A549 (cell line): Measurements from ENCODE around the gene HMGB2. TPM values are rescaled to one million over a fixed set of nuclear protein-coding genes. Genes with fewer than 3 reads are reported as not detected.
A peak's percentile ranks its signal among the peaks of the same experiment; 100 is the strongest.

Source experiments
- ATAC-seq, 2 experiments: fragments of 200-7000 bp in 1 of 2; fragments of >200 bp in 1 of 2; cut with Nextera tagmentation in 1 of 2; cut with Tn5 transposase in 1 of 2; 3 replicates each; pipeline versions ENCODE4 v1.8.0 to v1.9.1; 2018 to 2020; ENCODE audit warnings: mild to moderate bottlenecking in 1 of 2, moderate library complexity in 1 of 2
- CTCF ChIA-PET: fragments of 300-600 bp; sonication (Branson Sonifier 250); formaldehyde crosslinking; extraction: SDS; loops from one replicate; lab custom pipeline; 2021; ENCODE audit warnings: antibody characterized with exemption, inconsistent platforms; lab: Yijun Ruan, JAX
- POLR2A ChIA-PET: fragments of 350-600 bp; formaldehyde crosslinking; extraction: SDS; loops from one replicate; lab custom pipeline; 2021; ENCODE audit warnings: antibody characterized with exemption, inconsistent platforms; lab: Yijun Ruan, JAX
- DNase-seq, 2 experiments: peaks; one replicate each; pipeline versions ENCODE4 v3.0.0 to v3.0.0-alpha.2; 2011 to 2016; ENCODE audit warnings: low read depth in 1 of 2, low spot score in 1 of 2
- FAIRE-seq: peaks from 2 replicates; lab custom pipeline; 2011; peaks lifted over from hg19 to GRCh38; lab: Jason Lieb, UNC
- H3K27ac ChIP-seq, 2 experiments: fragments of >200 bp; sonication (Bioruptor Twin); formaldehyde crosslinking; 3 replicates each; pipeline ENCODE4 v1.5.1; 2016 to 2017
- H3K4me1 ChIP-seq: fragments of >200 bp; sonication (Bioruptor Twin); formaldehyde crosslinking; 3 replicates; pipeline ENCODE4 v1.6.1; 2016
- H3K4me2 ChIP-seq: fragments of >200 bp; sonication (Bioruptor Twin); formaldehyde crosslinking; 3 replicates; pipeline ENCODE4 v1.6.1; 2016
- H3K4me3 ChIP-seq: fragments of >200 bp; sonication (Bioruptor Twin); formaldehyde crosslinking; 3 replicates; pipeline ENCODE4 v1.5.1; 2016
- H3K9me3 ChIP-seq: fragments of >200 bp; sonication (Bioruptor Twin); formaldehyde crosslinking; 3 replicates; pipeline ENCODE4 v1.6.1; 2016
- CBX2 ChIP-seq: fragments of 200-600 bp; sonication (generic); IDR thresholded peaks from 2 replicates; pipeline ENCODE4 v1.6.1; 2016; ENCODE audit warnings: low read depth, mild to moderate bottlenecking, borderline replicate concordance
- CHD2 ChIP-seq: fragments of 150-350 bp; IDR thresholded peaks from 2 replicates; pipeline ENCODE4 v1.6.1; 2014; ENCODE audit warnings: low read length; ENCODE audit not compliant: partially characterized antibody
- CHD4 ChIP-seq: fragments of 200-600 bp; sonication (generic); IDR thresholded peaks from 2 replicates; pipeline ENCODE4 v1.6.1; 2016; ENCODE audit warnings: antibody characterized with exemption, mild to moderate bottlenecking, borderline replicate concordance
- FOSB ChIP-seq: fragments of 250-450 bp; sonication (Bioruptor Pico); IDR thresholded peaks from 2 replicates; pipeline ENCODE4 v1.5.0; 2020; ENCODE audit warnings: mild to moderate bottlenecking, moderate library complexity
- FOSL2 ChIP-seq, 2 experiments: fragments of 450-650 bp in 1 of 2; fragments of >200 bp in 1 of 2; sonication (Bioruptor Twin) in 1 of 2; formaldehyde crosslinking; IDR thresholded peaks; 2 replicates each; pipeline versions ENCODE4 v1.5.0 to v1.6.1; 2016 to 2020; ENCODE audit warnings: mild to moderate bottlenecking in 1 of 2, moderate library complexity in 1 of 2
- GATA3 ChIP-seq: IDR thresholded peaks from 2 replicates; pipeline ENCODE4 v1.6.1; 2012; ENCODE audit warnings: borderline replicate concordance
- HDAC2 ChIP-seq: fragments of 200-600 bp; sonication (generic); IDR thresholded peaks from 2 replicates; pipeline ENCODE4 v1.6.1; 2016
- HEYL ChIP-seq: fragments of 250-450 bp; sonication (Bioruptor Pico); IDR thresholded peaks from 2 replicates; pipeline ENCODE4 v1.8.0; 2021; ENCODE audit warnings: mild to moderate bottlenecking, moderate library complexity
- HMGXB4 ChIP-seq: fragments of 250-450 bp; sonication (Bioruptor Pico); IDR thresholded peaks from 2 replicates; pipeline ENCODE4 v1.5.0; 2021; ENCODE audit warnings: mild to moderate bottlenecking, moderate library complexity, borderline replicate concordance
- MAFK ChIP-seq: fragments of 450-650 bp; IDR thresholded peaks from 2 replicates; pipeline ENCODE4 v1.6.1; 2014; ENCODE audit not compliant: partially characterized antibody
- RCOR1 ChIP-seq: fragments of 150-350 bp; IDR thresholded peaks from 2 replicates; pipeline ENCODE4 v1.6.1; 2014; ENCODE audit warnings: antibody characterized with exemption, low read length, low read depth
- WGBS: methylation state at CpG from one replicate; pipeline ENCODE4 v1.1.6; 2017; ENCODE audit errors: missing lambda C conversion rate; 5-methylcytosine and 5-hydroxymethylcytosine counted together
- polyA plus RNA-seq, 4 experiments: library from polyadenylated mRNA; depleted of rRNA in 3 of 4; stranded (reverse); fragments of >200 nt; fragmentation: RNase III in 1 of 4; extraction: RNeasy Plus Mini Kit Qiagen cat#74134 plus additional on column Dnase treatment in 1 of 4; gene quantifications; 2 replicates in 3 of 4; 3 replicates in 1 of 4; pipeline ENCODE4 v1.2.3, GENCODE V29; 2011 to 2017
- TF ChIP-seq, protein P1 (sequence below): fragments of 450-650 bp; IDR thresholded peaks from 2 replicates; pipeline ENCODE4 v1.6.1; 2014; ENCODE audit warnings: antibody characterized with exemption

Gene HMGB2
- polyA plus RNA-seq, 2 of the 4 experiments (the other 2 are of a cell fraction): 101 to 128 TPM

DNA sequence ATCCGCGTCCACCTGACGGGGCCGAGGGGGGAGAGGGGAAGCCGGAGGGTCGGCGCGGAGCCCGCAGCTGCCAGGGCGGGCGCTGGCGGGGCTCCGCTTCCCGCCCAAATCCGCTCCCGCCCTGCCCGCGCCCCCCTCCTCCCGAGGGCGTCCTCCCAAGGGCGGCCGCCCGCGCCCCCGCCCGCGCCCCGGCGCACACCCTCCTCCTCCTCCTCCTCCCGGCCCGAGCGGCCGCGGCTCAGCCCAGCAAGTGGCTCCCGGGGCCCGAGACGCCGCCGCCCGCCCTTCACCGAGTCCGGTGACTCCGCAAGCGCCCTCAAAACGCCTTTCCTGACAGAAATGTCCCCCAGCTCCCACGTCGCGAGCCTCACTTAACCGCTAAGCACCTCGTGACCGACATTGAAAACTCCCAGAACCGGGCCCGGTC lies 487 bp downstream of the HMGB2 start (continued):
- no peak for TF ChIP-seq HMGXB4 (CRISPR knock-in tag)

DNA sequence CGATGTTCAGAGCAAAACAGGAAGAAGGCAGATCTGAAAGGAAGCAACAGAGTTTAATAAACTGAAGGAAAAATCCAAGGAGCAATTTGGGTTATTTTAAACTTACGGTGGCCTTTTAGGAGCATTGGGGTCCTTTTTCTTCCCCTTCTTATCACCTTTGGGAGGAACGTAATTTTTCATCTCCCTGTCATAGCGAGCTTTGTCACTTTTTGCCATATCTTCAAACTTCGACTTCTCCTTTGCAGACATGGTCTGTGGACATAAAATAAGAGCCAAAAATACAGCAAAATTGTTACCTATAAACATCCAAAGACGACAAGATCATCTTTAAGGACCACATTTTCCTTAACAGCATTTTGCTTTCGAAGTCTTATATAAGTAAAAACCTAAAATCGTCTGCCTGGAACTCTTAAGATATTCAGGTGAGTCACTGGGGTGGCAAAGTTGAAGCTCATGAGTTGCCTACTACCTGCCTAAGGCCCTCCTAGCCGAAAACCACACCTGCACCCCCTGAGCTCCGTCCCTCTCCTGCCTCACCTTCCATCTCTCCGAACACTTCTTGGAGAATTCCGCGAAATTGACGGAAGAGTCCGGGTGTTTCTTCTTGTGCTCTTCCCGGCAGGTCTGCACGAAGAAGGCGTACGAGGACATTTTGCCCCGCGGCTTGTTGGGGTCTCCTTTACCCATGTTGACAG lies 1.0 kb downstream of the HMGB2 start:
- ATAC-seq: no peak
- under 1% methylated on average over 21 of the region's 21 CpGs for WGBS

DNA sequence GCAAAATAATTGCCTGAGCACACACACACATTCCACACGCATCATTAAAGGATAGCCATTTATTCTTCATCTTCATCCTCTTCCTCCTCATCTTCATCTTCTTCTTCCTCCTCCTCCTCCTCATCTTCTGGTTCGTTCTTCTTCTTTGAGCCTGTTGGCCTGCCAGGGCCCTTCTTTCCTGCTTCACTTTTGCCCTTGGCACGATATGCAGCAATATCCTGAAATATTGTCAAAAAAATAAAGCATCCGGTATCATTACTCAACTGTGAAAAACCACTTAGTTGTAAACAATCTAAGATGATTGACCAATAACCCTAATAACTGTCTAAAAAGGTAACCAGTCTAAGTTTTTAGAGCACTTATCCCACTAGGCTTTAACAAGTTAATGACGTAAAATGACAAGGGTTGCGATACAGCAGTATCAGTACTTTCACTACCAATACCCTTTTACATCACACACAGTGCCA lies 2.1 kb downstream of the HMGB2 start:
- Histone ChIP-seq H3K9me3 (no peaks in the 10 kb centered on the region), H3K4me1 (peaks cover 12% of the 10 kb centered on the region; the same call in 2 of the 3 replicates), H3K4me3 (peak overlapping the region; percentile 99), H3K27ac (peak overlapping the region in 1 of 2 experiments; percentile 42; a peak in 2 of 6 replicates), H3K4me2 (peak overlapping the region; percentile 73)
- ChIA-PET POLR2A (no interaction called here), CTCF (interaction anchor here (2.7 to 2.8 kb wide), 2 partner anchors 13 to 85 kb away, joined by 13 to 15 read pairs; no protein-coding TSS in a partner anchor)
- DNase-seq (no peak), ATAC-seq (no peak), FAIRE-seq (peak; percentile 7)
- no peak for TF ChIP-seq HDAC2
- no peak for TF ChIP-seq CHD2
- TF ChIP-seq MAFK: no peak
- TF ChIP-seq FOSB: no peak
- TF ChIP-seq RCOR1: no peak
- TF ChIP-seq CBX2: no peak
- TF ChIP-seq CHD4: no peak
- WGBS: 50% methylated on average over 6 of the region's 6 CpGs

More for the DNA sequence above, 1.0 kb downstream of the HMGB2 start:
- DNase-seq (no peak), FAIRE-seq (no peak)
- Histone ChIP-seq H3K4me3 (peak overlapping the region; percentile 99), H3K9me3 (no peaks in the 10 kb centered on the region), H3K4me1 (peaks cover 12% of the 10 kb centered on the region; the same call in 2 of the 3 replicates), H3K27ac (peak overlapping the region; percentile 94 to 96), H3K4me2 (peak overlapping the region; percentile 73)
- CTCF ChIA-PET: interaction anchor here (1.1 to 2.7 kb wide), 2 partner anchors 14 to 87 kb away, joined by 3 to 13 read pairs; no protein-coding TSS in a partner anchor
- TF ChIP-seq, protein P1, sequence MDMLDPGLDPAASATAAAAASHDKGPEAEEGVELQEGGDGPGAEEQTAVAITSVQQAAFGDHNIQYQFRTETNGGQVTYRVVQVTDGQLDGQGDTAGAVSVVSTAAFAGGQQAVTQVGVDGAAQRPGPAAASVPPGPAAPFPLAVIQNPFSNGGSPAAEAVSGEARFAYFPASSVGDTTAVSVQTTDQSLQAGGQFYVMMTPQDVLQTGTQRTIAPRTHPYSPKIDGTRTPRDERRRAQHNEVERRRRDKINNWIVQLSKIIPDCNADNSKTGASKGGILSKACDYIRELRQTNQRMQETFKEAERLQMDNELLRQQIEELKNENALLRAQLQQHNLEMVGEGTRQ: no peak
- TF ChIP-seq RCOR1: no peak
- no peak for TF ChIP-seq FOSL2 (IDR thresholded peaks at IDR 0.05)
- no peak for TF ChIP-seq FOSL2 (CRISPR knock-in tag; IDR thresholded peaks at IDR 0.05)
- no peak for TF ChIP-seq HEYL
- POLR2A ChIA-PET: interaction anchor here (1.6 to 4.2 kb wide), 3 partner anchors 14 to 165 kb away, joined by 8 to 116 read pairs (median 9); partner anchors contain the start of genes GALNT7 and SAP30

GRCh38 chr4:173330590-173330989 lies 3.6 kb downstream of the HMGB2 start:
- DNase-seq: no peak
- ChIA-PET POLR2A (no interaction called here), CTCF (interaction anchor here (1.1 to 2.8 kb wide), 2 partner anchors 30 to 87 kb away, joined by 3 to 15 read pairs; no protein-coding TSS in a partner anchor)
- H3K4me1 ChIP-seq: peaks cover 8% of the 10 kb centered on the region; the same call in 2 of the 3 replicates
- no peak for ATAC-seq
- H3K9me3 ChIP-seq: no peaks in the 10 kb centered on the region
- TF ChIP-seq GATA3: no peak
- no peak for TF ChIP-seq CHD4
- TF ChIP-seq HMGXB4 (CRISPR knock-in tag): peak; percentile 72; the same call in 1 of the 2 replicates
- FAIRE-seq: no peak
- H3K4me2 ChIP-seq: peak overlapping the region; percentile 31; the same call in 2 of the 3 replicates
- WGBS: 92% methylated on average over 2 of the region's 2 CpGs
- H3K27ac ChIP-seq: no peak overlapping the region
- no peak overlapping the region for H3K4me3 ChIP-seq
